Measurements from ENCODE around the gene KISS1.

KISS1 gene

DNA sequence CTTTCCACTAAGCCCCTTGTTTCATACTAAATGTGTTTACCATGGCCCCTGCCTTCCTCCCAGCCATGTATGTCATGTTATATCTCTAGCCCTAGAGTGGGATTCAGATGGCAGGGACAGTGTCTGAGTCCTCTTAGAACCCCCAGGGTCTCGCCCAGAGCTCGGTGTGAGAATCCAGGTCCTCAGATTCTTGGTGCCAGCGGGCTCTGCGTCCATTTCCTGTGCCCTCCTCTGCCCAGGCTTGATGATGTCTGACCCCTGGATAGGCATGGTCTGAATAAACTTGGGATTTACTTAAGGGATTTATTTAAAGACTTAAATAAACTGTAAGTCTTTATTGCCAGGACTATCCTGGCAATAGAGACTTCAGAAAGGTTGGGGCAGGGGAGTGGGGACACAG, 6.2 kb upstream of the KISS1 start:
- no peak for TF ChIP-seq FOXP2 (optimal IDR thresholded peaks at IDR 0.05; ENCODE audit: borderline replicate concordance, extremely low read depth, extremely low read length, insufficient read depth)
- TF ChIP-seq, protein P1, sequence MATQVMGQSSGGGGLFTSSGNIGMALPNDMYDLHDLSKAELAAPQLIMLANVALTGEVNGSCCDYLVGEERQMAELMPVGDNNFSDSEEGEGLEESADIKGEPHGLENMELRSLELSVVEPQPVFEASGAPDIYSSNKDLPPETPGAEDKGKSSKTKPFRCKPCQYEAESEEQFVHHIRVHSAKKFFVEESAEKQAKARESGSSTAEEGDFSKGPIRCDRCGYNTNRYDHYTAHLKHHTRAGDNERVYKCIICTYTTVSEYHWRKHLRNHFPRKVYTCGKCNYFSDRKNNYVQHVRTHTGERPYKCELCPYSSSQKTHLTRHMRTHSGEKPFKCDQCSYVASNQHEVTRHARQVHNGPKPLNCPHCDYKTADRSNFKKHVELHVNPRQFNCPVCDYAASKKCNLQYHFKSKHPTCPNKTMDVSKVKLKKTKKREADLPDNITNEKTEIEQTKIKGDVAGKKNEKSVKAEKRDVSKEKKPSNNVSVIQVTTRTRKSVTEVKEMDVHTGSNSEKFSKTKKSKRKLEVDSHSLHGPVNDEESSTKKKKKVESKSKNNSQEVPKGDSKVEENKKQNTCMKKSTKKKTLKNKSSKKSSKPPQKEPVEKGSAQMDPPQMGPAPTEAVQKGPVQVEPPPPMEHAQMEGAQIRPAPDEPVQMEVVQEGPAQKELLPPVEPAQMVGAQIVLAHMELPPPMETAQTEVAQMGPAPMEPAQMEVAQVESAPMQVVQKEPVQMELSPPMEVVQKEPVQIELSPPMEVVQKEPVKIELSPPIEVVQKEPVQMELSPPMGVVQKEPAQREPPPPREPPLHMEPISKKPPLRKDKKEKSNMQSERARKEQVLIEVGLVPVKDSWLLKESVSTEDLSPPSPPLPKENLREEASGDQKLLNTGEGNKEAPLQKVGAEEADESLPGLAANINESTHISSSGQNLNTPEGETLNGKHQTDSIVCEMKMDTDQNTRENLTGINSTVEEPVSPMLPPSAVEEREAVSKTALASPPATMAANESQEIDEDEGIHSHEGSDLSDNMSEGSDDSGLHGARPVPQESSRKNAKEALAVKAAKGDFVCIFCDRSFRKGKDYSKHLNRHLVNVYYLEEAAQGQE (IDR thresholded peaks at IDR 0.05; ENCODE audit: insufficient read depth in 1 of 2, low read depth in 2 of 2, low read length in 2 of 2): no peak
- TF ChIP-seq POLR2AphosphoS5 (IDR thresholded peaks at IDR 0.05; ENCODE audit: low read depth, low read length): no peak
- no peak for TF ChIP-seq TAF1 (IDR thresholded peaks at IDR 0.05; ENCODE audit: borderline replicate concordance, insufficient read depth, low read length)
- no peak for TF ChIP-seq SIN3A (IDR thresholded peaks at IDR 0.05; ENCODE audit: borderline replicate concordance, insufficient read depth, low read length)

DNA sequence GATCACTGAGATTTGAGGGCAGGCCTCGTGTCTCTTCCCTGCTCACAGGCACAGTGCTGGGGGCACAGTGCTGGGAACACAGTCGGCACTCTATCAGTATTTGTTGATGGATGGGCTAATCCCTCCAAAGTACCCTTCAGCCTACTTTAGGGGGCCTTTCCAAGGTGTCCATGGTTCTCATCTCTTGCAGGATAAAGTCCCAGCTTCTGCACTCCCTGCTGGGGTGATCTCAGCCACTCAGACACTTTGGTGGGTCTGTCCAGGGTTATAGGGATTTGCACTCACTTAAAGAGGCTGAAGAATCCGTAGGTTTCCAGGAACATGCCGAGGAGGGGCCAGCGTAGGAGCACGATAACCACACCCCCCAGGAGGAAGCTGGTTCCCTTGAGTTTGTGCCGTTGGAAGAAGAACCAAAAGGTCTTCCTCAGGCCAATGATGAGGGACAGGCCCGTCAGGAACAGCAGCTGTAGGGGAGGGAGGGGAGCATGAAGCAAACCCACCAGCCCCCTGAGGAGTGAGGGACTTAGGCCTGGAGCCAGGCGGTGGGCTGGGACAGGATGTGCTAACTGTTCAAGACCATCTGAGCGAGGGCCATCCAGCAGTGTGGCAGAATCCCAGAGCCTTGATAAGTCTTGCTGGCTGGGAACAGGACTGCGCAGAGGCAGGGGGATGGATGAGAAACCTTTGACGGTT, 5.2 kb upstream of the KISS1 start:
- no peak for TF ChIP-seq SIN3A (IDR thresholded peaks at IDR 0.05; ENCODE audit: borderline replicate concordance, insufficient read depth, low read length)
- no peak for TF ChIP-seq POLR2AphosphoS5 (IDR thresholded peaks at IDR 0.05; ENCODE audit: low read depth, low read length)
- no peak for TF ChIP-seq FOXP2 (optimal IDR thresholded peaks at IDR 0.05; ENCODE audit: borderline replicate concordance, extremely low read depth, extremely low read length, insufficient read depth)
- TF ChIP-seq, protein P1 (IDR thresholded peaks at IDR 0.05; ENCODE audit: insufficient read depth in 1 of 2, low read depth in 2 of 2, low read length in 2 of 2): no peak
- no peak for TF ChIP-seq TAF1 (IDR thresholded peaks at IDR 0.05; ENCODE audit: borderline replicate concordance, insufficient read depth, low read length)

DNA sequence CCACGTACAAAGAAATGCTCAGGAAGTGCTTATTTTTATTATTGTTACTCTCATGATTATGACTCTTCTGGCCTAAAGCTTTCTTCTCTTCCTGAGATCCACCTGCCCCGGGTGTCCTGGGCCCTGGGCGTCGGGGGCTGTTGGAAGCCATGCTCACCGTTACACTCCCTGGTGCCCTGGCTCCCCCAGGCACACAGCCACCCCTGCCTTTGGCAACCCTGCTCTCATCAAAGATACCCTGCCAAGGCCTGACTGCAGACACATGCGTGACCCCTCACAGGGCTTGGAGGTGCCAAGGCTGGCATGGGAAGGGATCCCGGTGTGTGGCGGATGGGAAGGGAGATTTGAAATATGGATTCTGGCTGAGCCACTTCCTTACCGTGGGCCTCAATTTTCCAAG, 3.3 kb upstream of the KISS1 start:
- TF ChIP-seq SIN3A (IDR thresholded peaks at IDR 0.05; ENCODE audit: borderline replicate concordance, insufficient read depth, low read length) (no peak), FOXP2 (optimal IDR thresholded peaks at IDR 0.05; ENCODE audit: borderline replicate concordance, extremely low read depth, extremely low read length, insufficient read depth) (no peak), POLR2AphosphoS5 (IDR thresholded peaks at IDR 0.05; ENCODE audit: low read depth, low read length) (no peak), TAF1 (IDR thresholded peaks at IDR 0.05; ENCODE audit: borderline replicate concordance, insufficient read depth, low read length) (no peak)
- TF ChIP-seq, protein P1 (IDR thresholded peaks at IDR 0.05; ENCODE audit: insufficient read depth in 1 of 2, low read depth in 2 of 2, low read length in 2 of 2): no peak

DNA sequence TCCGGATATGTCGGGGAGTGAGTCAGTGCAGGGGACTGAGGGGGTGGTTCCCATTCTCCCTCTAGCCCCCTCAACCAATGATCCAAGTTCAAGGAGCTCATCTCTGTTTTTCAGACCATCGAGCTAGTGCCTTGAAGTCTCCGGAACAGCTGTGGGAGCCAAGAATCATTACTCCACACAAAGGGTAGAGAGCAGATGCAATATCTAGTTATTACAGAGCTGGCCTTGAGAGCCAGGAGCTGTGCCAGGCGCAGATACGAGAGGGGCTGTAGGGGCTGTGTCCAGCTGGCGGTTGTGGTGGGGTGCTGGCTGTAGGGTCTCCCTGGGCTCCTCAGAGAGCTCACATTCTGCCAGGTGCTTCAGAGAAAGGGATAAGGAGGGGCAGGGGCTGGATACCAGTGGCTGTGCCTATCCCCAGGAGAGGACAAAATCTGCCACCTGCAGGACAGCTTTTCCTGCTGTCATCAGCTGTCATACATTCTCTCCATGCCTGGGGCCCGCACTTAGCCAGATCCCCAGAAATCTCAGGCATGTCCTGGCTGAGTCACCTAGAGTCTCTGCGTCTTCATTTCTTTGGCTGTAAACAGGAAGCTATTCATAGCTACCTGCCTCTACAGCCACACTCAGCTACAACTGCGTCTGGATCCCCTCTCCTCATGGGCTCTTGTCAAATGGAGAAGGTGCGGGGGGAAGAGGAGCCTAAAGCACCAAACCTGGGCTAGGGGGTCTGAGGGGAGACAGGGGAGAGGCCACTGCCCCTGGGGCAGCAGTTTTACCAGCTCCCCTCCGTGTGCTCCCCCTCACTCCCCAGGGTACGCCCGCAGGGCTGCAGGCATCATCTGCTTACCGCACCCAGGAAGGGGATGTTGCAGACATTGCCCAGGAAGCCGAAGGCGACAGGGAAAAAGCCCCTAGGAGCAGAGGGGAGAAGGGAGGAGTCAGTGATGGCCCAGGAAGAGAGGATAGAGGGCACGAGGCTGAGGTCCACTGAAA, 2.4 kb upstream of the KISS1 start:
- TF ChIP-seq, protein P1 (IDR thresholded peaks at IDR 0.05; ENCODE audit: insufficient read depth in 1 of 2, low read depth in 2 of 2, low read length in 2 of 2): no peak
- TF ChIP-seq TAF1 (IDR thresholded peaks at IDR 0.05; ENCODE audit: borderline replicate concordance, insufficient read depth, low read length): no peak
- TF ChIP-seq POLR2AphosphoS5 (IDR thresholded peaks at IDR 0.05; ENCODE audit: low read depth, low read length): no peak
- no peak for TF ChIP-seq SIN3A (IDR thresholded peaks at IDR 0.05; ENCODE audit: borderline replicate concordance, insufficient read depth, low read length)
